Left hindlimb (tissue), 1 donor: ENCODE results near the gene MEF2D.

ENCODE experiments used
- DNase-seq: peaks from one replicate; pipeline ENCODE4 v3.0.0-alpha.2; 2018

Gene MEF2D

GRCh38 chr1:156464825-156465452, 35.6 kb downstream of the MEF2D start:
- no peak for DNase-seq

GRCh38 chr1:156464335-156464734, 36.2 kb downstream of the MEF2D start:
- no peak for DNase-seq

GRCh38 chr1:156463874-156464273, 36.7 kb downstream of the MEF2D start:
- DNase-seq, result no peak

- no peak for DNase-seq
Observed at GRCh38 chr1:156462954-156463795, 37.4 kb downstream of the MEF2D start.

GRCh38 chr1:156461781-156462647, 38.6 kb downstream of the MEF2D start:
- no peak for DNase-seq

GRCh38 chr1:156461109-156461508, 39.5 kb downstream of the MEF2D start:
- DNase-seq, result no peak

- DNase-seq, result no peak
Observed at GRCh38 chr1:156460525-156460924, 40.0 kb downstream of the MEF2D start.

- DNase-seq, result no peak
Observed at GRCh38 chr1:156458181-156458503, 42.4 kb downstream of the MEF2D start.

GRCh38 chr1:156456625-156457465, 43.7 kb downstream of the MEF2D start:
- peak; percentile 98 for DNase-seq

- DNase-seq, result no peak
Observed at GRCh38 chr1:156455362-156455761, 45.2 kb downstream of the MEF2D start.

- DNase-seq, result no peak
Observed at GRCh38 chr1:156452907-156453306, 47.7 kb downstream of the MEF2D start.

- no peak for DNase-seq
Observed at GRCh38 chr1:156451505-156452160, 48.9 kb downstream of the MEF2D start.

GRCh38 chr1:156448134-156448967, 52.2 kb downstream of the MEF2D start:
- DNase-seq, result no peak

- DNase-seq, result peak; percentile 87
Observed at GRCh38 chr1:156445789-156446263, 54.7 kb downstream of the MEF2D start.

GRCh38 chr1:156444407-156445001, 56.1 kb downstream of the MEF2D start:
- no peak for DNase-seq

- DNase-seq, result peak; percentile 9
Observed at GRCh38 chr1:156443286-156443685, 57.3 kb downstream of the MEF2D start.

- no peak for DNase-seq
Observed at GRCh38 chr1:156440654-156441437, 59.7 kb downstream of the MEF2D start.

GRCh38 chr1:156439777-156440183, 60.8 kb downstream of the MEF2D start:
- no peak for DNase-seq

- no peak for DNase-seq
Observed at GRCh38 chr1:156439036-156439776, 61.4 kb downstream of the MEF2D start.
